ENCODE data around the gene THUMPD2. TPM values are rescaled to one million over a fixed set of nuclear protein-coding genes. Genes with fewer than 3 reads are reported as not detected.

Gene THUMPD2
- total RNA-seq, 1 donor from 2014 or later = 5.2 TPM

DNA sequence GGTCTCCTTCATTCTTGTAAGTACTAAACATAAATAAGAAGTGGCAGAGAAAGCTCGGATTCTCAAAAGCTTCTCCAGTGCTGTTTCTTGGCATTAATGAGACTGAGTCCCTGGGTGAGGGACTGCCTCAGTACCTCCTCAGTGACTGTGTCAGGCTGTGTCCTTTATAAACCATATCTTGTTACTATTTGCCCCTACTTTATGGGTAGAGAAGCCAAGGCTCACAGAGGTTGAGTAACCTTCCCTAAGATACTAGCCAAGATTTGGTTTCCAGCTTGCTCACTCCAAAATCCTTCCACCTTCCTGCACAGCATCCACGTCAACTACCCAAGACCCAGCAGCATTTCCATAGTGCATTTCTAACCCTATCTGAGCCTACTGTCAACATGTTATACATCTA is 55.6 kb downstream of the THUMPD2 start:
- no peak for DNase-seq (ENCODE audit: low read depth)
- TF ChIP-seq, protein P1, sequence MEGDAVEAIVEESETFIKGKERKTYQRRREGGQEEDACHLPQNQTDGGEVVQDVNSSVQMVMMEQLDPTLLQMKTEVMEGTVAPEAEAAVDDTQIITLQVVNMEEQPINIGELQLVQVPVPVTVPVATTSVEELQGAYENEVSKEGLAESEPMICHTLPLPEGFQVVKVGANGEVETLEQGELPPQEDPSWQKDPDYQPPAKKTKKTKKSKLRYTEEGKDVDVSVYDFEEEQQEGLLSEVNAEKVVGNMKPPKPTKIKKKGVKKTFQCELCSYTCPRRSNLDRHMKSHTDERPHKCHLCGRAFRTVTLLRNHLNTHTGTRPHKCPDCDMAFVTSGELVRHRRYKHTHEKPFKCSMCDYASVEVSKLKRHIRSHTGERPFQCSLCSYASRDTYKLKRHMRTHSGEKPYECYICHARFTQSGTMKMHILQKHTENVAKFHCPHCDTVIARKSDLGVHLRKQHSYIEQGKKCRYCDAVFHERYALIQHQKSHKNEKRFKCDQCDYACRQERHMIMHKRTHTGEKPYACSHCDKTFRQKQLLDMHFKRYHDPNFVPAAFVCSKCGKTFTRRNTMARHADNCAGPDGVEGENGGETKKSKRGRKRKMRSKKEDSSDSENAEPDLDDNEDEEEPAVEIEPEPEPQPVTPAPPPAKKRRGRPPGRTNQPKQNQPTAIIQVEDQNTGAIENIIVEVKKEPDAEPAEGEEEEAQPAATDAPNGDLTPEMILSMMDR (conservative IDR thresholded peaks at IDR 0.05; ENCODE audit: low read depth, low read length) = no peak
- no peak overlapping the region for H3K4me3 ChIP-seq (ENCODE audit: low read depth, low read length)

- TF ChIP-seq, protein P1 (conservative IDR thresholded peaks at IDR 0.05; ENCODE audit: low read depth, low read length) = no peak
- H3K4me3 ChIP-seq (ENCODE audit: low read depth, low read length) = no peak overlapping the region
- DNase-seq (ENCODE audit: low read depth) = no peak
Measured at GRCh38 chr2:39720970-39721369, 58.1 kb downstream of the THUMPD2 start.

DNA sequence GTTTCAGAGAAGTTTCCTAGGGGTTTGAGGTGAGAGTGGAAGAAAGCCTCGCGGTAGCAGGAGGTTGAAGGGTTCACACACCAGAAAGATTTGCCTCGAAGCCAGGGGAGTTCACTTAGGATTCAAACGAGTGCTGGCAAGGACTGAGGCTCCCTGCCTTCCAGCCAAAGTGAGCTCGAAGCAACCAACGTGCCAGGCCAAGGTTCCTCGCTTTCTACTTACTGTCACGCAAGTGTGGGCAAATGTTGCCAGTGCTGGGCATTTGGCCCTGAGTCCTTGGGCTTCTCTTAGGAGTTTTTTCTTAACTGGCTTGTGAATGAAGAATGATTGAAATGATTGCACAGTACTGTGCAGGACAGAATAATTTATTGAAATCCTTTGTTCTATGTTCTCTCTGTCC is 59.7 kb downstream of the THUMPD2 start:
- no peak overlapping the region for H3K4me3 ChIP-seq (ENCODE audit: low read depth, low read length)
- DNase-seq (ENCODE audit: low read depth) = no peak
- TF ChIP-seq, protein P1 (conservative IDR thresholded peaks at IDR 0.05; ENCODE audit: low read depth, low read length) = no peak

DNA sequence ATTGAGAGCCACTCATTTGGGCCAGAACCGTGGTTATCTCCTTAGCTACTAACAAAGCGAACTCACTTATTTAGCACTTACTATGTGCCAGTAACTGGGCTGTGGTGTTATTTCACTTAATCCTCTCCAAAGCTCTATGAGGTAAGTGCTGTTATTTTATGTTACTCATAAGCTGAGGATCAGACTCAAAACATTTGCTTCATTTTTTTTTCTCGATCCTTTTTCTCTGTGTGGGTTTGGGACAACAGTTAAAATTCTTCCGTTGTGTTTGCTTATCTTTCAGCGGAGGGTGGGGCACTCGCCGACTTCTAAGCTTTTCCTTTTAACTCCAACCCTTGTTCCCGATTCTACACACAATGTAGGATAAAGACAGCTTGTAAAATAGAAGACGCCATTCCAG is 60.6 kb downstream of the THUMPD2 start:
- H3K4me3 ChIP-seq (ENCODE audit: low read depth, low read length) = no peak overlapping the region
- TF ChIP-seq, protein P1 (conservative IDR thresholded peaks at IDR 0.05; ENCODE audit: low read depth, low read length) = no peak
- DNase-seq (ENCODE audit: low read depth) = no peak

DNA sequence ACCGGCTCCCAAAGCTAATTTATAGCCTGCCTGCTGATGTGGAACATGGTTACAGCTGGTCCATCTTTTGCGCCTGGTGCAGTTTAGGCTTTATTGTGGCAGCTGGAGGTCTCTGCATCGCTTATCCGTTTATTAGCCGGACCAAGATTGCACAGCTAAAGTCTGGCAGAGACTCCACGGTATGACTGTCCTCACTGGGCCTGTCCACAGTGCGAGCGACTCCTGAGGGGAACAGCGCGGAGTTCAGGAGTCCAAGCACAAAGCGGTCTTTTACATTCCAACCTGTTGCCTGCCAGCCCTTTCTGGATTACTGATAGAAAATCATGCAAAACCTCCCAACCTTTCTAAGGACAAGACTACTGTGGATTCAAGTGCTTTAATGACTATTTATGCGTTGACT is 62.0 kb downstream of the THUMPD2 start:
- no peak overlapping the region for H3K4me3 ChIP-seq (ENCODE audit: low read depth, low read length)
- no peak for DNase-seq (ENCODE audit: low read depth)
- TF ChIP-seq, protein P1 (conservative IDR thresholded peaks at IDR 0.05; ENCODE audit: low read depth, low read length) = no peak

- DNase-seq (ENCODE audit: low read depth) = no peak
- H3K4me3 ChIP-seq (ENCODE audit: low read depth, low read length) = no peak overlapping the region
- TF ChIP-seq, protein P1 (conservative IDR thresholded peaks at IDR 0.05; ENCODE audit: low read depth, low read length) = no peak
Measured at GRCh38 chr2:39715822-39716221, 63.2 kb downstream of the THUMPD2 start.

- TF ChIP-seq, protein P1 (conservative IDR thresholded peaks at IDR 0.05; ENCODE audit: low read depth, low read length) = no peak
Measured at GRCh38 chr2:39715095-39715494, 64.0 kb downstream of the THUMPD2 start.

More at GRCh38 chr2:39715095-39715494, 64.0 kb downstream of the THUMPD2 start:
- no peak overlapping the region for H3K4me3 ChIP-seq (ENCODE audit: low read depth, low read length)
- no peak for DNase-seq (ENCODE audit: low read depth)
